ENCODE data around the gene NTM.

The NTM gene

DNA sequence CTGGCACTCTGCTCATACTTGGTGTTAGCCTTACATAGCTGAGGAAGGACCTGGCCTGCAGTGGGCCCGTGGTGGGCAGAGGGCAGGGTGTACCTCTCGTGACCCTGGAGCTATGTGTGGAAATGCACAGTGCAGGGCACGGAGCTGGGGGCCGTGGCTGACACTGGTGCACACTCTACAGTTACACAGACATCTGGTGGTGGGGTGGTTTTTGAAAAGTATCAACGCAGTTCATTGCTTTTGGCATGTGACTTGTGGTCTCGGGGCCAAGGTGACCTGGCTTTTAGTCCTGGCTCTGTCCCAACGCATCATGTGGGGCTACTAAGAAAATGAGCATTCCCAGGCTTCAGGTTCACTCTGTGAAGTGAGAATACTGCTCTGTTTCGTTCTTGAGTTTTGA, 553.6 kb downstream of the NTM start:
- CTCF ChIA-PET: interaction anchor here (0.6 to 1.0 kb wide), 2 partner anchors 54 to 178 kb away, joined by 3 to 4 read pairs; no protein-coding TSS in a partner anchor
- TF ChIP-seq OSR2 (tag by site-specific recombination; IDR thresholded peaks at IDR 0.05) (no peak), BCL11A (tag by site-specific recombination; IDR thresholded peaks at IDR 0.05; ENCODE audit: low read depth) (no peak), GLIS1 (tag by site-specific recombination; IDR thresholded peaks at IDR 0.05) (no peak), HOXD13 (CRISPR knock-in tag; IDR thresholded peaks at IDR 0.05; ENCODE audit: borderline replicate concordance) (no peak), PRDM1 (tag by site-specific recombination; IDR thresholded peaks at IDR 0.05) (no peak), ZNF600 (tag by site-specific recombination; IDR thresholded peaks at IDR 0.05) (no peak), ZNF350 (tag by site-specific recombination; IDR thresholded peaks at IDR 0.05) (no peak), SCRT1 (tag by site-specific recombination; IDR thresholded peaks at IDR 0.05; ENCODE audit: borderline replicate concordance) (no peak), ZNF610 (tag by site-specific recombination; IDR thresholded peaks at IDR 0.05; ENCODE audit: borderline replicate concordance) (no peak), ZNF157 (tag by site-specific recombination; IDR thresholded peaks at IDR 0.05) (no peak), ZNF37A (tag by site-specific recombination; IDR thresholded peaks at IDR 0.05) (no peak)
- POLR2A ChIA-PET: no interaction called here
- Histone ChIP-seq H3K27ac (ENCODE audit: extremely low read depth, low read depth, low read length) (no peak overlapping the region), H3K4me1 (ENCODE audit: control insufficient read depth, insufficient read depth, low read length) (no peaks in the 10 kb centered on the region), H3K9me3 (ENCODE audit: control insufficient read depth, insufficient read depth, low read depth, low read length) (no peaks in the 10 kb centered on the region), H3K4me3 (ENCODE audit: low read depth, low read length) (no peak overlapping the region), H3K36me3 (ENCODE audit: control insufficient read depth in 2 of 2, insufficient read depth in 1 of 2, low read length in 2 of 2) (no peaks in the 10 kb centered on the region)

DNA sequence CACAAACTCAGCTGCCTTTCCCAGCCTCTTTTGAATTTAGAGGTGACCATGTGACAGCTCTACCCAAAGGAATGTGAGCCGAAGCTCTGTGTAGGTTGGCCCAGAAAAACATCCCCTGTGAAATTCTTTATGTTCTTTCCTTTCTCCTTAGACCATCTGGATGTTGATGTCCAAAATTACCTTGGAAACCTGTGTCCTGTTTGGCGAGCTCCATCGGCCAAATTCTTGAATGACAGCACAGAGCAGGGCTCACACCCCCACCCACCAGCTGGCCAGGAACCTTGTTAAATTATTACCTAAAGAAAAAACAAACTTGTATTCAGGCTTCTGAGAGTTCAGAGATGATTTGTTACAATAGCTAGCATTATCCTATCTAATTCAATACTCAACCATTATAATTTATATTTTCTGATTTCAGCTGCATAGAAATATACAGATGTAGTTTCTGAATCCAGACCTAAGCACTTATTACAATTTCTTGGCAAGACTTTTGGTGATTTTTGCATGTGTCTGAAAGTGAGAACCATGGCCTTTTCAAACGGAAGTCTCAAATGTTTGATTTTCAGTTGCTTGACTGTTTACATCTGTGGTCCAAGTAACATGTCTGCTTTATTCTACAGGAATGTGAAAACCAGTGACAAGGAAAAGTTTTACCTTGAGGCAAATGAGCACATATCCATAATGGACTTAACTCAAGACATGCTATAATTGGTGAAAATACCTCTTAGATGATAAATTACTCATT, 554.2 kb downstream of the NTM start:
- ChIA-PET POLR2A (no interaction called here), CTCF (interaction anchor here (0.6 kb wide), 2 partner anchors 53 to 84 kb away, joined by 3 to 4 read pairs; no protein-coding TSS in a partner anchor)
- H3K36me3 ChIP-seq (ENCODE audit: control insufficient read depth in 2 of 2, insufficient read depth in 1 of 2, low read length in 2 of 2): no peaks in the 10 kb centered on the region
- H3K4me1 ChIP-seq (ENCODE audit: control insufficient read depth, insufficient read depth, low read length): no peaks in the 10 kb centered on the region
- no peak overlapping the region for H3K27ac ChIP-seq (ENCODE audit: extremely low read depth, low read depth, low read length)
- no peaks in the 10 kb centered on the region for H3K9me3 ChIP-seq (ENCODE audit: control insufficient read depth, insufficient read depth, low read depth, low read length)
- H3K4me3 ChIP-seq (ENCODE audit: low read depth, low read length): no peak overlapping the region
- TF ChIP-seq ZNF701 (tag by site-specific recombination; IDR thresholded peaks at IDR 0.05) (no peak), ZIC2 (tag by site-specific recombination; IDR thresholded peaks at IDR 0.05) (no peak), ZNF610 (tag by site-specific recombination; IDR thresholded peaks at IDR 0.05; ENCODE audit: borderline replicate concordance) (no peak), ZNF239 (tag by site-specific recombination; IDR thresholded peaks at IDR 0.05) (no peak), OVOL3 (tag by site-specific recombination; IDR thresholded peaks at IDR 0.05) (no peak), ZNF837 (tag by site-specific recombination; IDR thresholded peaks at IDR 0.05) (no peak), MEIS1 (CRISPR knock-in tag; IDR thresholded peaks at IDR 0.05; ENCODE audit: borderline replicate concordance) (no peak), ZNF621 (tag by site-specific recombination; IDR thresholded peaks at IDR 0.05) (no peak), BCL11B (tag by site-specific recombination; IDR thresholded peaks at IDR 0.05; ENCODE audit: low read depth) (no peak), ZNF19 (tag by site-specific recombination; IDR thresholded peaks at IDR 0.05; ENCODE audit: low read depth) (no peak), ZNF585B (tag by site-specific recombination; IDR thresholded peaks at IDR 0.05) (no peak), YY1 (tag by site-specific recombination; IDR thresholded peaks at IDR 0.05) (no peak), SALL2 (tag by site-specific recombination; IDR thresholded peaks at IDR 0.05; ENCODE audit: borderline replicate concordance) (no peak), ZNF426 (tag by site-specific recombination; IDR thresholded peaks at IDR 0.05) (no peak), ZBTB20 (tag by site-specific recombination; IDR thresholded peaks at IDR 0.05) (no peak), ZNF114 (tag by site-specific recombination; IDR thresholded peaks at IDR 0.05) (no peak)
- TF ChIP-seq, protein P1, sequence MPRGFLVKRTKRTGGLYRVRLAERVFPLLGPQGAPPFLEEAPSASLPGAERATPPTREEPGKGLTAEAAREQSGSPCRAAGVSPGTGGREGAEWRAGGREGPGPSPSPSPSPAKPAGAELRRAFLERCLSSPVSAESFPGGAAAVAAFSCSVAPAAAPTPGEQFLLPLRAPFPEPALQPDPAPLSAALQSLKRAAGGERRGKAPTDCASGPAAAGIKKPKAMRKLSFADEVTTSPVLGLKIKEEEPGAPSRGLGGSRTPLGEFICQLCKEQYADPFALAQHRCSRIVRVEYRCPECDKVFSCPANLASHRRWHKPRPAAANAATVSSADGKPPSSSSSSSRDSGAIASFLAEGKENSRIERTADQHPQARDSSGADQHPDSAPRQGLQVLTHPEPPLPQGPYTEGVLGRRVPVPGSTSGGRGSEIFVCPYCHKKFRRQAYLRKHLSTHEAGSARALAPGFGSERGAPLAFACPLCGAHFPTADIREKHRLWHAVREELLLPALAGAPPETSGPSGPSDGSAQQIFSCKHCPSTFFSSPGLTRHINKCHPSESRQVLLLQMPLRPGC (tag by site-specific recombination; IDR thresholded peaks at IDR 0.05): no peak
- TF ChIP-seq, protein P2, sequence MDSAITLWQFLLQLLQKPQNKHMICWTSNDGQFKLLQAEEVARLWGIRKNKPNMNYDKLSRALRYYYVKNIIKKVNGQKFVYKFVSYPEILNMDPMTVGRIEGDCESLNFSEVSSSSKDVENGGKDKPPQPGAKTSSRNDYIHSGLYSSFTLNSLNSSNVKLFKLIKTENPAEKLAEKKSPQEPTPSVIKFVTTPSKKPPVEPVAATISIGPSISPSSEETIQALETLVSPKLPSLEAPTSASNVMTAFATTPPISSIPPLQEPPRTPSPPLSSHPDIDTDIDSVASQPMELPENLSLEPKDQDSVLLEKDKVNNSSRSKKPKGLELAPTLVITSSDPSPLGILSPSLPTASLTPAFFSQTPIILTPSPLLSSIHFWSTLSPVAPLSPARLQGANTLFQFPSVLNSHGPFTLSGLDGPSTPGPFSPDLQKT (IDR thresholded peaks at IDR 0.05; ENCODE audit: borderline replicate concordance, low read depth, low read length): no peak
- TF ChIP-seq, protein P3, sequence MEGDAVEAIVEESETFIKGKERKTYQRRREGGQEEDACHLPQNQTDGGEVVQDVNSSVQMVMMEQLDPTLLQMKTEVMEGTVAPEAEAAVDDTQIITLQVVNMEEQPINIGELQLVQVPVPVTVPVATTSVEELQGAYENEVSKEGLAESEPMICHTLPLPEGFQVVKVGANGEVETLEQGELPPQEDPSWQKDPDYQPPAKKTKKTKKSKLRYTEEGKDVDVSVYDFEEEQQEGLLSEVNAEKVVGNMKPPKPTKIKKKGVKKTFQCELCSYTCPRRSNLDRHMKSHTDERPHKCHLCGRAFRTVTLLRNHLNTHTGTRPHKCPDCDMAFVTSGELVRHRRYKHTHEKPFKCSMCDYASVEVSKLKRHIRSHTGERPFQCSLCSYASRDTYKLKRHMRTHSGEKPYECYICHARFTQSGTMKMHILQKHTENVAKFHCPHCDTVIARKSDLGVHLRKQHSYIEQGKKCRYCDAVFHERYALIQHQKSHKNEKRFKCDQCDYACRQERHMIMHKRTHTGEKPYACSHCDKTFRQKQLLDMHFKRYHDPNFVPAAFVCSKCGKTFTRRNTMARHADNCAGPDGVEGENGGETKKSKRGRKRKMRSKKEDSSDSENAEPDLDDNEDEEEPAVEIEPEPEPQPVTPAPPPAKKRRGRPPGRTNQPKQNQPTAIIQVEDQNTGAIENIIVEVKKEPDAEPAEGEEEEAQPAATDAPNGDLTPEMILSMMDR (tag by site-specific recombination; IDR thresholded peaks at IDR 0.05): no peak

Measured in HEK293 (cell line).